ENCODE results near the gene TNFRSF18. TPM values are rescaled to one million over a fixed set of nuclear protein-coding genes. Genes with fewer than 3 reads are reported as not detected.

The TNFRSF18 gene
- polyA plus RNA-seq, 2 donors, result 1.9 to 4.3 TPM

DNA sequence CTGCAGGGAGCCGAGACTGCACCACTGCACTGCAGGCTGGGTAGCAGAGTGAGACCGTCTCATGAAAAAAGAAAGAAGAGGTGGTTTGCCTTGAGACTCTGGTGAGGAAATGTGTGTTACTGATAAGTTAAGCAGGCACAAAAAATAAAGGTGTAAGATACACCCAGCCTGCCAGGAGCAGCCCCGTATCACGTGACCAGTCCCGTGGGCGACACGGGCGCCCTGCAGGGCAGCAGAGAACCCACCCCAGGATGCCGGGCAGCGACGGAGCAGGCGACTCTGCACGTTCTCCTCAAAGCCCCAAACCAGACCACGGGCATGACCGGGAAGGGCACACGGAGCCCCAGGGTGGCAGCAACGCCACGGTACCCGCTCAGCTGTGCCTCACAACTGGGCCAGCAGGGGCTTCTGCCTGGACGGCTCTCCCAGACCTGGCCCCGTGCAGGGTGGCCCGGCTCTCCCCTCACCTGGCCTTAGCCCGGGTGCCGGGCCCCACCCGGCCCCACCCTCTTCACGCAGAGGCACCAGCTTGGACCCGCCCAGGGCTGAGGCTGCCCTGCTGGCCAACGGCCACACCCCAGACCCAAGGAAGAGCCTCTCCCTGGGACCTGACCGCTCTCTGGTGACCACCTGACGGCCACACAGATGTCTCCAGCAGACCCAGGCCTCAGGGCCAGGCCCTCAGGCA lies 15.6 kb upstream of the TNFRSF18 start:
- peaks cover 10 to 25% of the 10 kb centered on the region in 2 donors for H3K4me1 ChIP-seq (ENCODE audit: control insufficient read depth in 2 of 2, insufficient read depth in 2 of 2, low read length in 1 of 2)
- H3K36me3 ChIP-seq (ENCODE audit: control insufficient read depth in 2 of 2, insufficient read depth in 2 of 2, low read length in 1 of 2), result peaks cover 16 to 77% of the 10 kb centered on the region in 2 donors

DNA sequence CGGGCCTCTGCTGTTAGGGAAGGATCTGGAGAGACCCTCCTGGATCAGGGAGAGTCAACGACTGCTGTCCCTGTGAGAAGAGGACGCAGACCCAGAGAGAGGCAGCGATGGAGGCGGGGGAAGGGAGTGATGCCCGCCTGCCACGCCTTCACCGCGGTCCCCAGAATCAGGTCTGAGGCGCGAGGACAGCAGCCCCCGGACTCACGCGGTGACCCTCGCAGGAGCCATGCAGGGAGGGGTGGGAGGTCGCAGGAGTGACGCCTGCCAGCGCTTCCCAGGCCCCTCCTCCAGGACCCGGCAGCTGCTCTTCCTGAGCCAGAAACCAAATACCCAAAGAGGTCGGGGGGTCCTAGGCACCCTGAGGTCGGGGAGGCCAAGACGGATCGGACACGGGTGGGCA lies 13.8 kb upstream of the TNFRSF18 start:
- Histone ChIP-seq H3K27me3 (ENCODE audit: control insufficient read depth in 1 of 2, insufficient read depth in 2 of 2, low read length in 2 of 2) (no peaks in the 10 kb centered on the region), H3K36me3 (ENCODE audit: control insufficient read depth in 2 of 2, insufficient read depth in 2 of 2, low read length in 1 of 2) (peaks cover 16 to 71% of the 10 kb centered on the region in 2 donors), H3K4me3 (ENCODE audit: low read depth in 1 of 2, low read length in 2 of 2) (no peak overlapping the region), H3K9me3 (ENCODE audit: control insufficient read depth in 2 of 2, insufficient read depth in 1 of 2, low read depth in 1 of 2, low read length in 1 of 2) (peaks cover 0 to 3% of the 10 kb centered on the region in 2 donors), H3K4me1 (ENCODE audit: control insufficient read depth in 2 of 2, insufficient read depth in 2 of 2, low read length in 1 of 2) (peaks cover 8 to 19% of the 10 kb centered on the region in 2 donors), H3K27ac (ENCODE audit: low read depth in 2 of 2, low read length in 1 of 2) (no peak overlapping the region)
- WGBS, 2 donors, result 89 to 90% methylated on average over 24 of the region's 24 CpGs

More for the DNA sequence above, 15.6 kb upstream of the TNFRSF18 start:
- H3K4me3 ChIP-seq (ENCODE audit: low read depth in 1 of 2, low read length in 2 of 2), result no peak overlapping the region
- no peak overlapping the region for H3K27ac ChIP-seq (ENCODE audit: low read depth in 2 of 2, low read length in 1 of 2)
- peaks cover 0 to 3% of the 10 kb centered on the region in 2 donors for H3K9me3 ChIP-seq (ENCODE audit: control insufficient read depth in 2 of 2, insufficient read depth in 1 of 2, low read depth in 1 of 2, low read length in 1 of 2)
- 78 to 85% methylated on average over 30 of the region's 30 CpGs for WGBS, 2 donors
- no peaks in the 10 kb centered on the region for H3K27me3 ChIP-seq (ENCODE audit: control insufficient read depth in 1 of 2, insufficient read depth in 2 of 2, low read length in 2 of 2)

DNA sequence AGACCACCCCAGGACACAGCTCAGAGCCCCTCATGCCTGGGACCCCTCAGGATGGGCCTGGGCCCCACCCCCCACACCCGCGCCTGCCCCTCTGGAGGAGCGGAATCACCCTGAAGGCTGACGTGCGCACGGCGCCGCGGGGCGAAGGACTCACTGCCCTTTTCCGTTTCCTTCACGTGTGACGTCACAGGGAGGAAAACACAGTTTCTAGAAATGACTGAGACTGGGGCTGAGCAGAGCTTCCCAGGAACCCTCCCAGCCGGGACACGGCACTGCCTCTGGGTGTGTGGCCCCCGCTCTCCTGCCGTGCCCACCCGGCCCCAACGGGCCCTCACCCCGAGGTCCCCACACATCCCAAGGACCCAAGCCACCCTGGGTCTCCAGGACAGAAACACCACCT lies 12.9 kb upstream of the TNFRSF18 start:
- Histone ChIP-seq H3K27me3 (ENCODE audit: control insufficient read depth in 1 of 2, insufficient read depth in 2 of 2, low read length in 2 of 2) (no peaks in the 10 kb centered on the region), H3K4me3 (ENCODE audit: low read depth in 1 of 2, low read length in 2 of 2) (no peak overlapping the region), H3K27ac (ENCODE audit: low read depth in 2 of 2, low read length in 1 of 2) (no peak overlapping the region), H3K9me3 (ENCODE audit: control insufficient read depth in 2 of 2, insufficient read depth in 1 of 2, low read depth in 1 of 2, low read length in 1 of 2) (peaks cover 0 to 3% of the 10 kb centered on the region in 2 donors), H3K36me3 (ENCODE audit: control insufficient read depth in 2 of 2, insufficient read depth in 2 of 2, low read length in 1 of 2) (peaks cover 14 to 64% of the 10 kb centered on the region in 2 donors), H3K4me1 (ENCODE audit: control insufficient read depth in 2 of 2, insufficient read depth in 2 of 2, low read length in 1 of 2) (peaks cover 6 to 16% of the 10 kb centered on the region in 2 donors)
- 86% methylated on average over 20 of the region's 20 CpGs for WGBS, 2 donors

DNA sequence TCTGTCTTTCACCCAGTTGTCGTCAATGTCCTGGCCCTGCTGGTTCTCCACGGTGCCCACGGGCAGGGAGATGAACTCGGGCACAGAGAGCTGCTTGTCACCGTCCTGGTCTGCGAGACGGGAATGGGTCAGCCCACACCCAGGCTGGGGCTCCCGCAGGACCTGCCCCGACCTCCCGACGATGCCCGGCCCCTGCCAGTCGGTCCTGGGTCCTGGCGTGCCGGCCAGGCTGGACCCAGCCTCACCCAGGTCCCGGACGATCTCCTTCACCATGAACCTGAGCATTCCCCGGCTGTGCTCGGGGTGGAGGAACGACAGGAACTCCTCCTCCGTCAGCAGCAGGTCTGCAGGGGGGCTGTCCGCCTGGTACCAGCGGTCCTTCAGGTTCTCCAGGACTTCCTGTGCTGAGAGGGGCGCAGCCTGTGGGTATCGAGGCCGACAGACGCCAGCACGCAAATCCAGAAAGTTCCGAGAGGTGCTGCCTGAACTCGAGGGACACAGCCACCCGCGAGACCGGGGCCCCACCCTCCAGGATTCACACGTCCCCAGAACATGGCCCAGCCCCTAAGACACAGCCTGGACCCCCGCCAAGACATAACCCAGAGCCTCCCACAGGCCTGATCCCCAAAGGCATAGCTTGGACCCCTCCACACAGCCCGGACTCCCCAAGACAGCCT lies 12.3 kb upstream of the TNFRSF18 start:
- 91 to 94% methylated on average over 36 of the region's 36 CpGs for WGBS, 2 donors
- peaks cover 14 to 60% of the 10 kb centered on the region in 2 donors for H3K36me3 ChIP-seq (ENCODE audit: control insufficient read depth in 2 of 2, insufficient read depth in 2 of 2, low read length in 1 of 2)
- H3K9me3 ChIP-seq (ENCODE audit: control insufficient read depth in 2 of 2, insufficient read depth in 1 of 2, low read depth in 1 of 2, low read length in 1 of 2), result peaks cover 0 to 3% of the 10 kb centered on the region in 2 donors
- no peaks in the 10 kb centered on the region for H3K27me3 ChIP-seq (ENCODE audit: control insufficient read depth in 1 of 2, insufficient read depth in 2 of 2, low read length in 2 of 2)
- H3K4me1 ChIP-seq (ENCODE audit: control insufficient read depth in 2 of 2, insufficient read depth in 2 of 2, low read length in 1 of 2), result peaks cover 6 to 18% of the 10 kb centered on the region in 2 donors
- no peak overlapping the region for H3K4me3 ChIP-seq (ENCODE audit: low read depth in 1 of 2, low read length in 2 of 2)
- no peak overlapping the region for H3K27ac ChIP-seq (ENCODE audit: low read depth in 2 of 2, low read length in 1 of 2)

DNA sequence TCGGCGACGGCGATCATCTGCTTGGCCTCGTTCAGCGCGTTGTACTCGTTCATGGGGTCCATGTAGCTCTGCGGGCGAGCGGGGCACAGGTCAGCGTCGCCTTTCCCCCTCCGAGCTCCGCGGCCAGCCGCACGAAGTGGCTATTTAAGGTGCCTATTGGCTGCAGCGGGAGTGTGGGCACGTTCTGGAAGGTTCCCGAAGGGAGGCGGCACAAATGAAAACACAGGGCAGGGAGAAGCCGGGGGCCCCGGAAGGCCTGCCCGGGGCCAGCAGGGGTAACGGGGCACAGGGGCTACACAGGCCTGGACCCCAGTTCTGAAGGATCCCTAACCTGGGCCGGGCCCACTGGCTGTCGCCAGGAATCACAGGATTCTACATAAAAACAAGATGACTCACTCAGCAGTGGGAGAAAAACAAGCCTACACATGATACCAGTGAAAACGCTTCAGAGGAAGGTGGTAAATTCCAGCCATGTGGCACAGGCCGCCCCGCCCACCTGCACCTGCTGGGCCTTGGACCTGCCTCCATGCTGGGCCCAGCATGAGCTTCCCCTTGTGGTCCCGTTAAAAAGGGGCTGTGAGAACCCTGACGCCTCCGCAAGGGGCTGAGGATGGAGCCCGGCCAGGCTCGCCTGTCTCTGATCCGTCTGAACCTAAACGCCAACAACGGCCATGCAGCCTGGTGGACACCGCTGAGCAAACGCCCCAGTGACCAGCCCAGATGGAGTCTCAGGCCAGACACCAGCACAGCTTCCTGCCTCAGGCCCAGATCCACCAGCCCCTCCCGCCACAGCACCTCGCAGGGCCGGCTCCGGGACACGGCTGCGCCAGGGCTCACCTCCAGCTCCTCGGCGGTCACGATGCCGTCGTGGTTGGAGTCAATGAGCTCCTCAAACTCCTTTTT lies 11.5 kb upstream of the TNFRSF18 start:
- Histone ChIP-seq H3K27ac (ENCODE audit: low read depth in 2 of 2, low read length in 1 of 2) (no peak overlapping the region), H3K27me3 (ENCODE audit: control insufficient read depth in 1 of 2, insufficient read depth in 2 of 2, low read length in 2 of 2) (no peaks in the 10 kb centered on the region), H3K36me3 (ENCODE audit: control insufficient read depth in 2 of 2, insufficient read depth in 2 of 2, low read length in 1 of 2) (peaks cover 14 to 53% of the 10 kb centered on the region in 2 donors), H3K4me1 (ENCODE audit: control insufficient read depth in 2 of 2, insufficient read depth in 2 of 2, low read length in 1 of 2) (peaks cover 6 to 23% of the 10 kb centered on the region in 2 donors), H3K9me3 (ENCODE audit: control insufficient read depth in 2 of 2, insufficient read depth in 1 of 2, low read depth in 1 of 2, low read length in 1 of 2) (peaks cover 0 to 2% of the 10 kb centered on the region in 2 donors), H3K4me3 (ENCODE audit: low read depth in 1 of 2, low read length in 2 of 2) (no peak overlapping the region)
- WGBS, 2 donors, result 81 to 84% methylated on average over 52 of the region's 52 CpGs

GRCh38 chr1:1216770-1217620 lies 10.6 kb upstream of the TNFRSF18 start:
- Histone ChIP-seq H3K27me3 (ENCODE audit: control insufficient read depth in 1 of 2, insufficient read depth in 2 of 2, low read length in 2 of 2) (no peaks in the 10 kb centered on the region), H3K4me3 (ENCODE audit: low read depth in 1 of 2, low read length in 2 of 2) (no peak overlapping the region), H3K27ac (ENCODE audit: low read depth in 2 of 2, low read length in 1 of 2) (no peak overlapping the region), H3K36me3 (ENCODE audit: control insufficient read depth in 2 of 2, insufficient read depth in 2 of 2, low read length in 1 of 2) (peaks cover 10 to 47% of the 10 kb centered on the region in 2 donors), H3K9me3 (ENCODE audit: control insufficient read depth in 2 of 2, insufficient read depth in 1 of 2, low read depth in 1 of 2, low read length in 1 of 2) (no peaks in the 10 kb centered on the region), H3K4me1 (ENCODE audit: control insufficient read depth in 2 of 2, insufficient read depth in 2 of 2, low read length in 1 of 2) (peaks cover 4 to 18% of the 10 kb centered on the region in 2 donors)
- WGBS, 2 donors, result 89 to 92% methylated on average over 58 to 74 of the region's 74 CpGs

GRCh38 chr1:1215881-1216605 lies 9.7 kb upstream of the TNFRSF18 start:
- Histone ChIP-seq H3K9me3 (ENCODE audit: control insufficient read depth in 2 of 2, insufficient read depth in 1 of 2, low read depth in 1 of 2, low read length in 1 of 2) (no peaks in the 10 kb centered on the region), H3K4me3 (ENCODE audit: low read depth in 1 of 2, low read length in 2 of 2) (no peak overlapping the region), H3K4me1 (ENCODE audit: control insufficient read depth in 2 of 2, insufficient read depth in 2 of 2, low read length in 1 of 2) (peaks cover 4 to 18% of the 10 kb centered on the region in 2 donors), H3K36me3 (ENCODE audit: control insufficient read depth in 2 of 2, insufficient read depth in 2 of 2, low read length in 1 of 2) (peaks cover 7 to 44% of the 10 kb centered on the region in 2 donors), H3K27me3 (ENCODE audit: control insufficient read depth in 1 of 2, insufficient read depth in 2 of 2, low read length in 2 of 2) (no peaks in the 10 kb centered on the region), H3K27ac (ENCODE audit: low read depth in 2 of 2, low read length in 1 of 2) (no peak overlapping the region)
- WGBS, 2 donors, result 86 to 90% methylated on average over 18 to 21 of the region's 21 CpGs

GRCh38 chr1:1215080-1215676 lies 8.8 kb upstream of the TNFRSF18 start:
- H3K27me3 ChIP-seq (ENCODE audit: control insufficient read depth in 1 of 2, insufficient read depth in 2 of 2, low read length in 2 of 2), result no peaks in the 10 kb centered on the region
- WGBS, 2 donors, result 53 to 58% methylated on average over 11 of the region's 11 CpGs
- no peak overlapping the region for H3K27ac ChIP-seq (ENCODE audit: low read depth in 2 of 2, low read length in 1 of 2)
- H3K9me3 ChIP-seq (ENCODE audit: control insufficient read depth in 2 of 2, insufficient read depth in 1 of 2, low read depth in 1 of 2, low read length in 1 of 2), result no peaks in the 10 kb centered on the region
- peaks cover 4 to 38% of the 10 kb centered on the region in 2 donors for H3K36me3 ChIP-seq (ENCODE audit: control insufficient read depth in 2 of 2, insufficient read depth in 2 of 2, low read length in 1 of 2)
- H3K4me3 ChIP-seq (ENCODE audit: low read depth in 1 of 2, low read length in 2 of 2), result no peak overlapping the region
- H3K4me1 ChIP-seq (ENCODE audit: control insufficient read depth in 2 of 2, insufficient read depth in 2 of 2, low read length in 1 of 2), result peaks cover 4 to 18% of the 10 kb centered on the region in 2 donors

Measured in esophagus (tissue), 2 donors.